ENCODE data around the gene BFAR. TPM values are rescaled to one million over a fixed set of nuclear protein-coding genes. Genes with fewer than 3 reads are reported as not detected.
"Not testable (repeated sequence)": the region's sequence is repeated elsewhere in the genome, so short reads cannot be mapped to it uniquely, and the experiment has no call there.

BFAR gene
- polyA plus RNA-seq, 2 of the 4 experiments (the other 2 are of a cell fraction) = 74.8 to 93.3 TPM

DNA sequence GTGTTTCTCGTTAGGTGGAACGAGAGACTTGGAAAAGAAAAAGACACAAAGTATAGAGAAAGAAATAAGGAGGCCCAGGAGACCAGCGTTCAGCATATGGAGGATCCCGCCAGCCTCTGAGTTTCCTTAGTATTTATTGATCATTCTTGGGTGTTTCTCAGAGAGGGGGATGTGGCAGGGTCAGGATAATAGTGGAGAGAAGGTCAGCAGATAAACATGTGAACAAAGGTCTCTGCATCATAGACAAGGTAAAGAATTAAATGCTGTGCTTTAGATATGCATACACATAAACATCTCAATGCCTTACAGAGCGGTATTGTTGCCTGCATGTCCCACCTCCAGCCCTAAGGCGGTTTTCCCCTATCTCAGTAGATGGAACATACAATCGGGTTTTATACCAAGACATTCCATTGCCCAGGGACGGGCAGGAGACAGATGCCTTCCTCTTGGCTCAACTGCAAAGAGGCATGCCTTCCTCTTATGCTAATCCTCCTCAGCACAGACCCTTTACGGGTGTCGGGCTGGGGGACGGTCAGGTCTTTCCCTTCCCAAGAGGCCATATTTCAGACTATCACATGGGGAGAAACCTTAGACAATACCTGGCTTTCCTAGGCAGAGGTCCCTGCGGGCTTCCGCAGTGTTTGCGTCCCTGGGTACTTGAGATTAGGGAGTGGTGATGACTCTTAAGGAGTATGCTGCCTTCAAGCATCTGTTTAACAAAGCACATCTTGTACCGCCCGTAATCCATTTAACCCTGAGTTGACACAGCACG, 3.6 kb downstream of the BFAR start:
- TF ChIP-seq, protein P1, sequence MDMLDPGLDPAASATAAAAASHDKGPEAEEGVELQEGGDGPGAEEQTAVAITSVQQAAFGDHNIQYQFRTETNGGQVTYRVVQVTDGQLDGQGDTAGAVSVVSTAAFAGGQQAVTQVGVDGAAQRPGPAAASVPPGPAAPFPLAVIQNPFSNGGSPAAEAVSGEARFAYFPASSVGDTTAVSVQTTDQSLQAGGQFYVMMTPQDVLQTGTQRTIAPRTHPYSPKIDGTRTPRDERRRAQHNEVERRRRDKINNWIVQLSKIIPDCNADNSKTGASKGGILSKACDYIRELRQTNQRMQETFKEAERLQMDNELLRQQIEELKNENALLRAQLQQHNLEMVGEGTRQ (IDR thresholded peaks at IDR 0.05) = peak; percentile 16; the same call in 1 of the 2 replicates
- FAIRE-seq, ATAC-seq, H3K4me3 ChIP-seq, POLR2A ChIA-PET, H3K9me3 ChIP-seq, CTCF ChIA-PET: not testable (repeated sequence)
- H3K27ac ChIP-seq = peak overlapping the region; percentile 43 to 53; a peak in 2 of 6 replicates
- peak overlapping the region; percentile 55 for H3K4me2 ChIP-seq
- DNase-seq (ENCODE audit: low read depth in 1 of 2, low spot score in 1 of 2) = peak in 1 of 2 experiments; percentile 41
- WGBS (ENCODE audit: missing lambda C conversion rate) = 40% methylated on average over 13 of the region's 17 CpGs
- peaks cover 47% of the 10 kb centered on the region; the same call in 2 of the 3 replicates for H3K4me1 ChIP-seq

DNA sequence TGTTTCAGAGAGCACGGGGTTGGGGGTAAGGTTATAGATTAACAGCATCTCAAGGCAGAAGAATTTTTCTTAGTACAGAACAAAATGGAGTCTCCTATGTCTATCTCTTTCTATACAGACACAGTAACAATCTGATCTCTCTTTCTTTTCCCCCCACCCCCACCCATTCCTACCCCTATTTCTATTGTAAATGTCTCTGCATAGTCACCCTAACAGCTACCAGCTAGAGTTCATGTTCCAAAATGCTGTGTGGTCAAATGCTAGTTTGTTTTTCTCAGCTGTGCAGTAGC, 4.1 kb downstream of the BFAR start:
- POLR2A ChIA-PET; FAIRE-seq; ATAC-seq; CTCF ChIA-PET; H3K9me3 ChIP-seq; DNase-seq (ENCODE audit: low read depth in 1 of 2, low spot score in 1 of 2); H3K4me3 ChIP-seq: not testable (repeated sequence)
- Histone ChIP-seq H3K4me1 (peaks cover 46% of the 10 kb centered on the region; the same call in 2 of the 3 replicates), H3K27ac (peak overlapping the region; percentile 43 to 62; a peak in 2 of 6 replicates), H3K4me2 (peak overlapping the region; percentile 55)
- 0 out of 2 replicates have a peak, but pooled peaks have one; percentile 31 for TF ChIP-seq HOXB13 (CRISPR knock-in tag; IDR thresholded peaks at IDR 0.05; ENCODE audit: low read depth)
- TF ChIP-seq HOXB5 (CRISPR knock-in tag; IDR thresholded peaks at IDR 0.05) = 0 out of 2 replicates have a peak, but pooled peaks have one; percentile 22
- TF ChIP-seq FOXS1 (CRISPR knock-in tag; IDR thresholded peaks at IDR 0.05) = peak; percentile 72; the same call in 1 of the 2 replicates
- WGBS (ENCODE audit: missing lambda C conversion rate) = 0% methylated on average over 1 of the region's 1 CpG

DNA sequence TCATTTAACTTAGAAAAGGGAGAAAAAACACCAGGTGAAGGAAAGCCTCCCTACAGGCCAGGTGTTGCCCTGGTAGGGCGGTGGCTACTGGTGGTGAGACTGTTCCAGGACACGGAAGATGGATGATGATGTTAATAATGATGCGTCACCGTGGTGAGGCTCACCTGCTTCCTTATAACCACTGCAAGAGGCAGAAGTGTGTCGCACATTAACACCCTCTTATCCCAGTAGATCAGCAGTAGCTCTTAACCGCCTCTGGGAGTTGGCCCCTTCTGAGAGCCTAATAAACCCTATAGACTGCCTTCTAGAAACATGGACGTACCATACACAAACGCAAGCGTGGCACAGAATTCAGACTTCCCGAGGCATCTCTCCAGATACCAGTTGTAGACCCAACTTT, 7.8 kb downstream of the BFAR start:
- peaks cover 29% of the 10 kb centered on the region; the same call in 2 of the 3 replicates for H3K4me1 ChIP-seq
- DNase-seq (ENCODE audit: low read depth in 1 of 2, low spot score in 1 of 2) (no peak), FAIRE-seq (no peak), ATAC-seq (peak in 1 of 2 experiments; percentile 28; a peak in 4 of 6 replicates)
- CTCF ChIA-PET = interaction anchor here (0.6 kb wide), 2 partner anchors 10 to 31 kb away, joined by 3 read pairs; no protein-coding TSS in a partner anchor
- no peak overlapping the region for H3K4me2 ChIP-seq
- no peaks in the 10 kb centered on the region for H3K9me3 ChIP-seq
- WGBS (ENCODE audit: missing lambda C conversion rate) = 90% methylated on average over 10 of the region's 10 CpGs
- H3K4me3 ChIP-seq = no peak overlapping the region
- TF ChIP-seq RAD21 (conservative IDR thresholded peaks at IDR 0.05 in 1 of 2, IDR thresholded peaks at IDR 0.05 in 1 of 2) (no peak), RFX5 (IDR thresholded peaks at IDR 0.05) (no peak), ESRRA (IDR thresholded peaks at IDR 0.05; ENCODE audit: borderline replicate concordance, low read length) (no peak)
- TF ChIP-seq, protein P1 (IDR thresholded peaks at IDR 0.05) = no peak
- H3K27ac ChIP-seq = no peak overlapping the region
- POLR2A ChIA-PET = interaction anchor here (2.1 kb wide), 1 partner anchor 11 kb away, joined by 8 read pairs; the partner anchor contains the start of gene PARN

DNA sequence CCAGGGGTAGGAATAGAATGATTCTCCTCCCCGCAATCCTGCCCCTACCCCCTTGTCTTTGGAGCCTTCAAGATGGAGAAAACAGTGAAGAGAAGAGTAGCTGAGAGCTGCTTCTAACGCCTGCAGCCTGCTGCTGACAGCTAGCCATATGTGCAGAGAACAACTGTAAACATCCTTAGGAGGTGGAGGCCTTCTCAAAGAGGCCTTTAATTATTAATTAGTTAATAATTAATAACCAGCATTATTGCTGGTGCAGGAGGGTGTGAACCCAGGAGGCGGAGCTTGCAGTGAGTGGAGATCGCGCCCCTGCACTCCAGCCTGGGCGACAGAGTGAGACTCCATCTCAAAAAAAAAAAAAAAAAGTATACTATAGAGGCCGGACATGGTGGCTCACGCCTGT, 8.5 kb downstream of the BFAR start:
- FAIRE-seq = no peak
- POLR2A ChIA-PET = interaction anchor here (2.1 kb wide), 1 partner anchor 11 kb away, joined by 8 read pairs; the partner anchor contains the start of gene PARN
- 85% methylated on average over 8 of the region's 8 CpGs for WGBS (ENCODE audit: missing lambda C conversion rate)
- Histone ChIP-seq H3K9me3 (no peaks in the 10 kb centered on the region), H3K4me3 (no peak overlapping the region), H3K27ac (no peak overlapping the region), H3K4me2 (no peak overlapping the region), H3K4me1 (peaks cover 23% of the 10 kb centered on the region; the same call in 2 of the 3 replicates)
- CTCF ChIA-PET = no interaction called here
- no peak for DNase-seq (ENCODE audit: low read depth in 1 of 2, low spot score in 1 of 2)
- no peak for ATAC-seq
- TF ChIP-seq, protein P2, sequence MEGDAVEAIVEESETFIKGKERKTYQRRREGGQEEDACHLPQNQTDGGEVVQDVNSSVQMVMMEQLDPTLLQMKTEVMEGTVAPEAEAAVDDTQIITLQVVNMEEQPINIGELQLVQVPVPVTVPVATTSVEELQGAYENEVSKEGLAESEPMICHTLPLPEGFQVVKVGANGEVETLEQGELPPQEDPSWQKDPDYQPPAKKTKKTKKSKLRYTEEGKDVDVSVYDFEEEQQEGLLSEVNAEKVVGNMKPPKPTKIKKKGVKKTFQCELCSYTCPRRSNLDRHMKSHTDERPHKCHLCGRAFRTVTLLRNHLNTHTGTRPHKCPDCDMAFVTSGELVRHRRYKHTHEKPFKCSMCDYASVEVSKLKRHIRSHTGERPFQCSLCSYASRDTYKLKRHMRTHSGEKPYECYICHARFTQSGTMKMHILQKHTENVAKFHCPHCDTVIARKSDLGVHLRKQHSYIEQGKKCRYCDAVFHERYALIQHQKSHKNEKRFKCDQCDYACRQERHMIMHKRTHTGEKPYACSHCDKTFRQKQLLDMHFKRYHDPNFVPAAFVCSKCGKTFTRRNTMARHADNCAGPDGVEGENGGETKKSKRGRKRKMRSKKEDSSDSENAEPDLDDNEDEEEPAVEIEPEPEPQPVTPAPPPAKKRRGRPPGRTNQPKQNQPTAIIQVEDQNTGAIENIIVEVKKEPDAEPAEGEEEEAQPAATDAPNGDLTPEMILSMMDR (IDR thresholded peaks at IDR 0.05) = no peak
- no peak for TF ChIP-seq MAFK (IDR thresholded peaks at IDR 0.05; ENCODE audit: partially characterized antibody)
- no peak for TF ChIP-seq JUN (IDR thresholded peaks at IDR 0.05)
- TF ChIP-seq, protein P3, sequence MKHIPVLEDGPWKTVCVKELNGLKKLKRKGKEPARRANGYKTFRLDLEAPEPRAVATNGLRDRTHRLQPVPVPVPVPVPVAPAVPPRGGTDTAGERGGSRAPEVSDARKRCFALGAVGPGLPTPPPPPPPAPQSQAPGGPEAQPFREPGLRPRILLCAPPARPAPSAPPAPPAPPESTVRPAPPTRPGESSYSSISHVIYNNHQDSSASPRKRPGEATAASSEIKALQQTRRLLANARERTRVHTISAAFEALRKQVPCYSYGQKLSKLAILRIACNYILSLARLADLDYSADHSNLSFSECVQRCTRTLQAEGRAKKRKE (CRISPR knock-in tag; IDR thresholded peaks at IDR 0.05; ENCODE audit: low read depth) = no peak
- TF ChIP-seq, protein P4, sequence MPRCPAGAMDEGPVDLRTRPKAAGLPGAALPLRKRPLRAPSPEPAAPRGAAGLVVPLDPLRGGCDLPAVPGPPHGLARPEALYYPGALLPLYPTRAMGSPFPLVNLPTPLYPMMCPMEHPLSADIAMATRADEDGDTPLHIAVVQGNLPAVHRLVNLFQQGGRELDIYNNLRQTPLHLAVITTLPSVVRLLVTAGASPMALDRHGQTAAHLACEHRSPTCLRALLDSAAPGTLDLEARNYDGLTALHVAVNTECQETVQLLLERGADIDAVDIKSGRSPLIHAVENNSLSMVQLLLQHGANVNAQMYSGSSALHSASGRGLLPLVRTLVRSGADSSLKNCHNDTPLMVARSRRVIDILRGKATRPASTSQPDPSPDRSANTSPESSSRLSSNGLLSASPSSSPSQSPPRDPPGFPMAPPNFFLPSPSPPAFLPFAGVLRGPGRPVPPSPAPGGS (IDR thresholded peaks at IDR 0.05) = no peak
- TF ChIP-seq, protein P5, sequence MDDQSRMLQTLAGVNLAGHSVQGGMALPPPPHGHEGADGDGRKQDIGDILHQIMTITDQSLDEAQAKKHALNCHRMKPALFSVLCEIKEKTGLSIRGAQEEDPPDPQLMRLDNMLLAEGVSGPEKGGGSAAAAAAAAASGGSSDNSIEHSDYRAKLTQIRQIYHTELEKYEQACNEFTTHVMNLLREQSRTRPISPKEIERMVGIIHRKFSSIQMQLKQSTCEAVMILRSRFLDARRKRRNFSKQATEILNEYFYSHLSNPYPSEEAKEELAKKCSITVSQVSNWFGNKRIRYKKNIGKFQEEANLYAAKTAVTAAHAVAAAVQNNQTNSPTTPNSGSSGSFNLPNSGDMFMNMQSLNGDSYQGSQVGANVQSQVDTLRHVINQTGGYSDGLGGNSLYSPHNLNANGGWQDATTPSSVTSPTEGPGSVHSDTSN (IDR thresholded peaks at IDR 0.05) = no peak
- TF ChIP-seq, protein P6, sequence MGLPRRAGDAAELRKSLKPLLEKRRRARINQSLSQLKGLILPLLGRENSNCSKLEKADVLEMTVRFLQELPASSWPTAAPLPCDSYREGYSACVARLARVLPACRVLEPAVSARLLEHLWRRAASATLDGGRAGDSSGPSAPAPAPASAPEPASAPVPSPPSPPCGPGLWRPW (IDR thresholded peaks at IDR 0.05) = no peak

Data from A549 (cell line).